SK-N-SH (cell line): Measurements from ENCODE around the gene SH3PXD2A. TPM values are rescaled to one million over a fixed set of nuclear protein-coding genes. Genes with fewer than 3 reads are reported as not detected.

ENCODE experiments used
- CTCF ChIA-PET: fragments of 300-600, 350-600 bp; formaldehyde crosslinking; extraction: SDS; loops from one replicate; lab custom pipeline; 2021; lab: Yijun Ruan, JAX
- POLR2A ChIA-PET: fragments of 350-600 bp; sonication (Branson Sonifier 250); formaldehyde crosslinking; extraction: SDS; loops from one replicate; lab custom pipeline; 2020; ENCODE audit warnings: antibody characterized with exemption, inconsistent platforms; lab: Yijun Ruan, JAX
- DNase-seq: peaks from one replicate; pipeline ENCODE4 v3.0.0; 2012
- H2AFZ ChIP-seq: fragments of 200-600 bp; sonication (generic); 2 replicates; pipeline ENCODE4 v1.8.1; 2016; ENCODE audit warnings: antibody characterized with exemption, mild to moderate bottlenecking, low read depth
- H3F3A ChIP-seq: fragments of 200-600 bp; sonication (generic); replicated peaks from 2 replicates; pipeline ENCODE3; 2016; ENCODE audit warnings: antibody characterized with exemption, mild to moderate bottlenecking; ENCODE audit not compliant: insufficient read depth
- H3K27ac ChIP-seq, 2 experiments: fragments of 200-500 bp in 1 of 2; fragments of 200-600 bp in 1 of 2; sonication (Bioruptor generic) in 1 of 2; sonication (generic), shearing (Covaris generic) in 1 of 2; 2 replicates each; pipeline versions ENCODE4 v1.5.1 to v1.6.1; 2014 to 2016; ENCODE audit warnings: low read depth in 2 of 2, inconsistent platforms in 1 of 2, low read length in 1 of 2, mild to moderate bottlenecking in 1 of 2, mixed read lengths in 1 of 2
- H3K27me3 ChIP-seq: fragments of 200-600 bp; sonication (generic), shearing (Covaris generic); 2 replicates; pipeline ENCODE4 v1.6.1; 2016; ENCODE audit warnings: mixed run types; ENCODE audit not compliant: insufficient read depth
- H3K36me3 ChIP-seq, 2 experiments: fragments of 200-500 bp in 1 of 2; fragments of 200-600 bp in 1 of 2; sonication (Bioruptor generic) in 1 of 2; sonication (generic) in 1 of 2; replicated peaks in 1 of 2; 2 replicates each; pipeline versions ENCODE3 to v1.5.1; 2014 to 2016; ENCODE audit warnings: low read length in 1 of 2, mild to moderate bottlenecking in 1 of 2; ENCODE audit not compliant: insufficient read depth in 2 of 2, control insufficient read depth in 1 of 2
- H3K4me1 ChIP-seq, 2 experiments: fragments of 200-500 bp in 1 of 2; fragments of 200-600 bp in 1 of 2; sonication (Bioruptor generic) in 1 of 2; sonication (generic), shearing (Covaris generic) in 1 of 2; 2 replicates each; pipeline versions ENCODE4 v1.5.1 to v1.6.1; 2014 to 2016; ENCODE audit warnings: low read depth in 1 of 2, low read length in 1 of 2, mixed run types in 1 of 2; ENCODE audit not compliant: insufficient read depth in 2 of 2, control insufficient read depth in 1 of 2
- H3K4me2 ChIP-seq: fragments of 200-600 bp; sonication (generic), shearing (Covaris generic); 2 replicates; pipeline ENCODE4 v1.6.1; 2017; ENCODE audit warnings: mixed run types
- H3K4me3 ChIP-seq, 2 experiments: fragments of 200-500 bp in 1 of 2; fragments of 200-600 bp in 1 of 2; sonication (Bioruptor generic) in 1 of 2; sonication (generic), shearing (Covaris generic) in 1 of 2; 2 replicates each; pipeline versions ENCODE4 v1.5.1 to v1.8.1; 2014 to 2016; ENCODE audit warnings: low read depth in 2 of 2, inconsistent platforms in 1 of 2, low read length in 1 of 2, mild to moderate bottlenecking in 1 of 2, mixed read lengths in 1 of 2, moderate library complexity in 1 of 2
- H3K79me2 ChIP-seq: fragments of 200-600 bp; sonication (generic); 2 replicates; pipeline ENCODE4 v1.8.1; 2017; ENCODE audit warnings: mild to moderate bottlenecking; ENCODE audit not compliant: insufficient read depth
- H3K9ac ChIP-seq: fragments of 200-600 bp; sonication (generic); 2 replicates; pipeline ENCODE4 v1.6.1; 2017; ENCODE audit warnings: mixed run types
- H3K9me2 ChIP-seq: fragments of 200-600 bp; sonication (generic); 2 replicates; pipeline ENCODE4 v1.6.1; 2017; ENCODE audit warnings: mixed run types
- H3K9me3 ChIP-seq: fragments of 200-600 bp; sonication (generic); 2 replicates; pipeline ENCODE4 v1.6.1; 2017; ENCODE audit warnings: mixed run types, mild to moderate bottlenecking, moderate library complexity
- H4K20me1 ChIP-seq: fragments of 200-600 bp; sonication (generic); 2 replicates; pipeline ENCODE4 v1.6.1; 2017; ENCODE audit warnings: mild to moderate bottlenecking, mixed run types; ENCODE audit not compliant: insufficient read depth
- CHD2 ChIP-seq: fragments of 150-350 bp; IDR thresholded peaks from 2 replicates; pipeline ENCODE4 v1.6.1; 2018; ENCODE audit warnings: low read length; ENCODE audit not compliant: partially characterized antibody
- EP300 ChIP-seq, 2 experiments: IDR thresholded peaks; 2 replicates each; pipeline versions ENCODE4 v1.4.0 to v1.6.1; 2012; ENCODE audit warnings: borderline replicate concordance in 1 of 2, low read depth in 1 of 2, low read length in 1 of 2
- EZH2phosphoT487 ChIP-seq: fragments of 200-600 bp; sonication (generic); IDR thresholded peaks from 2 replicates; pipeline ENCODE4 v1.6.1; 2017; ENCODE audit warnings: low read depth, mixed run types, mild to moderate bottlenecking, antibody characterized with exemption, moderate library complexity, borderline replicate concordance
- FOXJ3 ChIP-seq: sonication (generic); formaldehyde crosslinking; IDR thresholded peaks from 2 replicates; pipeline ENCODE4 v1.5.1; 2020; ENCODE audit warnings: mild to moderate bottlenecking, missing genetic modification reagents
- FOXM1 ChIP-seq: IDR thresholded peaks from 2 replicates; pipeline ENCODE4 v1.4.0; 2012; ENCODE audit warnings: low read depth, mild to moderate bottlenecking
- GABPA ChIP-seq: IDR thresholded peaks from 2 replicates; pipeline ENCODE4 v1.4.0; 2012; ENCODE audit warnings: low read depth, mild to moderate bottlenecking
- MAX ChIP-seq: IDR thresholded peaks from 2 replicates; pipeline ENCODE4 v1.4.0; 2012; ENCODE audit warnings: low read depth
- MEF2A ChIP-seq: IDR thresholded peaks from 2 replicates; pipeline ENCODE4 v1.4.0; 2012; ENCODE audit warnings: low read depth, borderline replicate concordance
- PBX3 ChIP-seq: IDR thresholded peaks from 2 replicates; pipeline ENCODE4; 2012
- RAD21 ChIP-seq: IDR thresholded peaks from 2 replicates; pipeline ENCODE4 v1.6.1; 2012; ENCODE audit warnings: mild to moderate bottlenecking, low read length
- RCOR1 ChIP-seq: fragments of 150-350 bp; IDR thresholded peaks from 2 replicates; pipeline ENCODE4 v1.6.1; 2017; ENCODE audit warnings: antibody characterized with exemption, low read length
- REST ChIP-seq: IDR thresholded peaks from 2 replicates; pipeline ENCODE4 v1.6.1; 2012; ENCODE audit warnings: mild to moderate bottlenecking, low read depth, low read length, moderate library complexity
- SIN3A ChIP-seq: IDR thresholded peaks from 2 replicates; pipeline ENCODE4 v1.6.1; 2012; ENCODE audit warnings: low read depth, mild to moderate bottlenecking, low read length, moderate library complexity, borderline replicate concordance
- SMC3 ChIP-seq: IDR thresholded peaks from 2 replicates; pipeline ENCODE4 v1.6.1; 2012; ENCODE audit warnings: low read depth, low read length, improper control_type of control experiment
- TAF1 ChIP-seq: IDR thresholded peaks from 2 replicates; pipeline ENCODE4 v1.6.1; 2012; ENCODE audit warnings: low read depth, mild to moderate bottlenecking, low read length, moderate library complexity, borderline replicate concordance
- USF1 ChIP-seq: IDR thresholded peaks from 2 replicates; pipeline ENCODE4 v1.4.0; 2012; ENCODE audit warnings: low read depth, borderline replicate concordance
- USF2 ChIP-seq: fragments of 150-350 bp; IDR thresholded peaks from 2 replicates; pipeline ENCODE4 v1.6.1; 2017; ENCODE audit warnings: antibody characterized with exemption, low read length, low read depth, borderline replicate concordance
- YY1 ChIP-seq: IDR thresholded peaks from 2 replicates; pipeline ENCODE4 v1.4.0; 2012; ENCODE audit warnings: low read depth, mild to moderate bottlenecking
- WGBS: methylation state at CpG from one replicate; pipeline ENCODE4 v1.1.6; 2017; ENCODE audit warnings: low lambda C conversion rate; 5-methylcytosine and 5-hydroxymethylcytosine counted together
- polyA plus RNA-seq, 3 experiments: library from polyadenylated mRNA; depleted of rRNA; stranded (reverse); fragments of >200 nt; gene quantifications; 2 replicates each; pipeline ENCODE4 v1.2.3, GENCODE V29; 2012

Gene SH3PXD2A
- polyA plus RNA-seq, 1 of the 3 experiments (the other 2 are of a cell fraction) = 2.5 TPM

GRCh38 chr10:103630156-103630555 is 225.2 kb downstream of the SH3PXD2A start:
- no peak for DNase-seq
- no peaks in the 10 kb centered on the region for H3K9me3 ChIP-seq
- TF ChIP-seq TAF1 = no peak
- TF ChIP-seq RCOR1 = no peak
- TF ChIP-seq YY1 = no peak
- no peak for TF ChIP-seq GABPA
- no peak for TF ChIP-seq USF2
- no peak for TF ChIP-seq RAD21
- TF ChIP-seq EZH2phosphoT487 = no peak
- no peak for TF ChIP-seq USF1
- no peak for TF ChIP-seq SIN3A
- no peak for TF ChIP-seq EP300 (IDR thresholded peaks at IDR 0.05; ENCODE audit: borderline replicate concordance in 1 of 2, low read depth in 1 of 2, low read length in 1 of 2)
- TF ChIP-seq REST = no peak
- no peak for TF ChIP-seq FOXJ3
- TF ChIP-seq MAX = no peak
- TF ChIP-seq FOXM1 = no peak
- TF ChIP-seq SMC3 = no peak
- TF ChIP-seq MEF2A = no peak
- no peak for TF ChIP-seq CHD2
- TF ChIP-seq PBX3 = no peak
- TF ChIP-seq, all 33 proteins: peak for 0
- no peaks in the 10 kb centered on the region for H3K79me2 ChIP-seq
- H3K27me3 ChIP-seq = no peaks in the 10 kb centered on the region
- no peaks in the 10 kb centered on the region for H4K20me1 ChIP-seq
- no peak overlapping the region for H3K9ac ChIP-seq
- H3K4me1 ChIP-seq = peaks cover 0 to 53% of the 10 kb centered on the region in 2 experiments; a peak in 1 of 4 replicates
- ChIA-PET CTCF (interaction anchor here (0.6 to 1.1 kb wide), 3 partner anchors 10 to 36 kb away, joined by 3 to 4 read pairs (median 4); no protein-coding TSS in a partner anchor), POLR2A (no interaction called here)
- WGBS = 67% methylated on average over 1 of the region's 1 CpG
- no peak overlapping the region; a peak in 1 of 4 replicates for H3K27ac ChIP-seq
- no peaks in the 10 kb centered on the region for H3K9me2 ChIP-seq
- no peaks in the 10 kb centered on the region for H3K36me3 ChIP-seq
- no peak overlapping the region for H2AFZ ChIP-seq
- no peak overlapping the region for H3K4me3 ChIP-seq
- H3F3A ChIP-seq = no peaks in the 10 kb centered on the region
- no peak overlapping the region for H3K4me2 ChIP-seq
